PC-9 (cell line): ENCODE data around the gene SF3A1.

Experiments
- EZH2 ChIP-seq: fragments of 200-600 bp; sonication (generic); IDR thresholded peaks from 2 replicates; pipeline ENCODE4 v1.8.0; 2017; ENCODE audit warnings: antibody characterized with exemption, low read depth
- TF ChIP-seq, protein P1 (sequence below): fragments of 200-600 bp; sonication (generic); conservative IDR thresholded peaks from 2 replicates; pipeline ENCODE4 v1.6.1; 2017; ENCODE audit warnings: mixed run types, antibody characterized with exemption, mild to moderate bottlenecking, moderate library complexity

DNA sequence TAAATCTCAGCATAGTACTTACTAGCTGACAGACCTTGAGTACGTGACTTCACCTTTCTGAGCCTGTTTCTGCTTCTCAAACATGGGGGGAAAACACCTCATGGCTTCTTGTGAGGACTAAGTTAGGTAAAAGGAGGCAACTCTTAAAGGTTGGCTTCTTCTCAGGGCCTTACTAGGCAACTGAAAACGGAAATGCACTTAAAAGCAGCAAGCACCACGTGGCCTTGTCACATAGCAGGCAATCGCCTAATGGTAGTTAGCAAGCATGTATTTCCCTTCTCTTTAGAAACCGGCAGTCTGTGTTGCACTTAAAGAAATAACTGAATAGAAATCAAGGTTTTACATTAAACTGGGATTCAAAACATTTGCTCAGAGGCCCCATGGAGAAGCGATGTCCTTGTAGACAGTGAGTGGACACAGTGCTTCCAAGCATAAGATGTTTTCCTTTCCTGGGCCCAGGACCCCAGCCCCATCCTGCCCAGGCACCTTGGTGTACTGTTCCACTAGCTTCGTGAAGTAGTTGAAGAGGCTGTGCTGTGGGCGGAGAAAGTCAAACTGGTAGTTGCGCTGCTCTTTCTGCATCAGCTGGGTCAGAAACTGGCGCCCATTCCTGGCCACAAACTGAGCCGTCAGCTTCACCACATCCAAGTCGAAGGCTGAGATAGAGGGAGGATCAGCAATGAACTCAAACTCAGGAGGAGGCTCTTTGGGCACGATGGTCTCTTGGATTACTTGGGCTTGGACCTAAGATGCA lies 12.1 kb downstream of the SF3A1 start:
- TF ChIP-seq, protein P1, sequence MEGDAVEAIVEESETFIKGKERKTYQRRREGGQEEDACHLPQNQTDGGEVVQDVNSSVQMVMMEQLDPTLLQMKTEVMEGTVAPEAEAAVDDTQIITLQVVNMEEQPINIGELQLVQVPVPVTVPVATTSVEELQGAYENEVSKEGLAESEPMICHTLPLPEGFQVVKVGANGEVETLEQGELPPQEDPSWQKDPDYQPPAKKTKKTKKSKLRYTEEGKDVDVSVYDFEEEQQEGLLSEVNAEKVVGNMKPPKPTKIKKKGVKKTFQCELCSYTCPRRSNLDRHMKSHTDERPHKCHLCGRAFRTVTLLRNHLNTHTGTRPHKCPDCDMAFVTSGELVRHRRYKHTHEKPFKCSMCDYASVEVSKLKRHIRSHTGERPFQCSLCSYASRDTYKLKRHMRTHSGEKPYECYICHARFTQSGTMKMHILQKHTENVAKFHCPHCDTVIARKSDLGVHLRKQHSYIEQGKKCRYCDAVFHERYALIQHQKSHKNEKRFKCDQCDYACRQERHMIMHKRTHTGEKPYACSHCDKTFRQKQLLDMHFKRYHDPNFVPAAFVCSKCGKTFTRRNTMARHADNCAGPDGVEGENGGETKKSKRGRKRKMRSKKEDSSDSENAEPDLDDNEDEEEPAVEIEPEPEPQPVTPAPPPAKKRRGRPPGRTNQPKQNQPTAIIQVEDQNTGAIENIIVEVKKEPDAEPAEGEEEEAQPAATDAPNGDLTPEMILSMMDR: no peak
- TF ChIP-seq EZH2: no peak
